Endothelial cell of umbilical vein (primary cell): ENCODE measurements around the gene KCNK13. TPM values are rescaled to one million over a fixed set of nuclear protein-coding genes. Genes with fewer than 3 reads are reported as not detected.
A peak's percentile ranks its signal among the peaks of the same experiment; 100 is the strongest.

Source experiments
- BruUV-seq: library from RNA; stranded (reverse); fragments of 400-500 nt; replicated peaks from 2 replicates; lab custom pipeline; 2021; lab: Mats Ljungman, UMichigan
- CTCF ChIA-PET: fragments of 300-600, 350-600 bp; sonication (Branson Sonifier 250); formaldehyde crosslinking; loops from one replicate; lab custom pipeline; 2021; ENCODE audit warnings: antibody characterized with exemption, inconsistent platforms; lab: Charles Lee
- POLR2A ChIA-PET: fragments of 300-600, 350-600 bp; sonication (Branson Sonifier 250); formaldehyde crosslinking; loops from one replicate; lab custom pipeline; 2021; ENCODE audit warnings: antibody characterized with exemption, inconsistent platforms; lab: Charles Lee
- DNase-seq: peaks from one replicate; pipeline ENCODE4 v3.0.0-alpha.2; 2011; ENCODE audit warnings: low read depth, low spot score
- FAIRE-seq: peaks from 2 replicates; lab custom pipeline; 2011; peaks lifted over from hg19 to GRCh38; lab: Jason Lieb, UNC
- H2AFZ ChIP-seq: 2 replicates; pipeline ENCODE4 v1.6.0; 2012; ENCODE audit warnings: low read depth, low read length, control low read depth, inconsistent platforms
- H3K27ac ChIP-seq: 2 replicates; pipeline ENCODE4 v1.5.1; 2011; ENCODE audit warnings: low read depth, mild to moderate bottlenecking, control low read depth, low read length, moderate library complexity; ENCODE audit not compliant: insufficient read depth
- H3K27me3 ChIP-seq, 2 experiments: 2 replicates each; pipeline versions ENCODE4 v1.6.0 to v1.6.1; 2011; ENCODE audit warnings: low read length in 2 of 2, mixed read lengths in 1 of 2; ENCODE audit not compliant: control insufficient read depth in 2 of 2, insufficient read depth in 2 of 2
- H3K36me3 ChIP-seq, 2 experiments: 2 replicates in 1 of 2; 3 replicates in 1 of 2; pipeline ENCODE4 v1.5.1; 2011; ENCODE audit warnings: low read length in 2 of 2, mild to moderate bottlenecking in 1 of 2, moderate library complexity in 1 of 2; ENCODE audit not compliant: control insufficient read depth in 2 of 2, insufficient read depth in 2 of 2; ENCODE audit errors: extremely low read depth in 1 of 2
- H3K4me1 ChIP-seq: 3 replicates; pipeline ENCODE4 v1.5.1; 2011; ENCODE audit warnings: mild to moderate bottlenecking, low read length; ENCODE audit not compliant: control insufficient read depth, insufficient read depth; ENCODE audit errors: extremely low read depth
- H3K4me2 ChIP-seq: 2 replicates; pipeline ENCODE4 v1.6.1; 2011; ENCODE audit warnings: low read length, control low read depth, mixed read lengths; ENCODE audit not compliant: insufficient read depth
- H3K4me3 ChIP-seq, 3 experiments: fragments of 200-600 bp in 1 of 3; sonication (generic), shearing (Covaris generic) in 1 of 3; replicated peaks in 1 of 3; 2 replicates each; pipeline ENCODE4 v1.5.1; 2011 to 2016; ENCODE audit warnings: control low read depth in 3 of 3, low read length in 3 of 3, mild to moderate bottlenecking in 2 of 3, inconsistent platforms in 1 of 3, low read depth in 1 of 3, moderate library complexity in 1 of 3; ENCODE audit not compliant: insufficient read depth in 1 of 3
- H3K79me2 ChIP-seq: 2 replicates; pipeline ENCODE4 v1.6.0; 2012; ENCODE audit warnings: low read length, inconsistent platforms; ENCODE audit not compliant: control insufficient read depth, insufficient read depth
- H3K9ac ChIP-seq: replicated peaks from 2 replicates; pipeline ENCODE3; 2011; ENCODE audit warnings: low read length, control low read depth; ENCODE audit not compliant: insufficient read depth; ENCODE audit errors: extremely low read depth
- H3K9me1 ChIP-seq: replicated peaks from 3 replicates; pipeline ENCODE4 v1.6.0; 2011; ENCODE audit warnings: mild to moderate bottlenecking, low read length; ENCODE audit not compliant: control insufficient read depth, insufficient read depth; ENCODE audit errors: extremely low read depth
- H3K9me3 ChIP-seq: replicated peaks from 2 replicates; pipeline ENCODE4 v1.5.1; 2012; ENCODE audit warnings: low read length, inconsistent platforms; ENCODE audit not compliant: control insufficient read depth, insufficient read depth
- H4K20me1 ChIP-seq: replicated peaks from 2 replicates; pipeline ENCODE3; 2011; ENCODE audit warnings: mild to moderate bottlenecking, low read length; ENCODE audit not compliant: control insufficient read depth, insufficient read depth; ENCODE audit errors: extremely low read depth
- GATA2 ChIP-seq: IDR thresholded peaks from 2 replicates; pipeline ENCODE4 v1.7.0; 2011; ENCODE audit warnings: low read depth, mild to moderate bottlenecking, moderate library complexity, mixed read lengths, low read length; ENCODE audit not compliant: insufficient read length, insufficient read depth
- JUN ChIP-seq: IDR thresholded peaks from 2 replicates; pipeline ENCODE4 v1.6.1; 2011; ENCODE audit warnings: borderline replicate concordance, low read depth; ENCODE audit not compliant: insufficient read length, insufficient read depth
- MAX ChIP-seq: IDR thresholded peaks from 2 replicates; pipeline ENCODE4 v1.6.1; 2011; ENCODE audit not compliant: insufficient read depth, insufficient read length
- POLR2AphosphoS5 ChIP-seq: IDR thresholded peaks from 2 replicates; pipeline ENCODE4 v1.6.1; 2012; ENCODE audit warnings: low read depth, mild to moderate bottlenecking, control low read depth, low read length, moderate library complexity; ENCODE audit not compliant: insufficient read depth
- dilution Hi-C: fragments of 300-500 bp; cut with MboI; formaldehyde crosslinking; loops from one replicate; pipeline ENCODE4 v1.15.0; 2019; ENCODE audit warnings: low sequenced_read_pairs; ENCODE audit not compliant: extremely low pct_ligation_motif_present
- intact Hi-C: fragments of 100-400 bp; cut with micrococcal nuclease; formaldehyde crosslinking; loops from one replicate; pipeline ENCODE4 v1.10.0; 2022
- polyA plus RNA-seq, 4 experiments: library from polyadenylated mRNA; depleted of rRNA in 3 of 4; stranded (reverse) in 3 of 4; unstranded in 1 of 4; fragments of >200 nt; gene quantifications; 2 replicates each; pipeline versions ENCODE4 v1.2.1 to v1.2.3, GENCODE V29; 2011 to 2012; ENCODE audit warnings: missing spikeins in 1 of 4
- total RNA-seq: library from RNA; stranded (reverse); gene quantifications from 2 replicates; pipeline ENCODE4 v1.2.3, GENCODE V29; 2021
- TF ChIP-seq, protein P1 (sequence below), 2 donors: IDR thresholded peaks; 1 replicate in 1 of 2; 2 replicates in 1 of 2; pipeline ENCODE4 v1.5.1; 2011; ENCODE audit warnings: low read length in 2 of 2, mild to moderate bottlenecking in 2 of 2, moderate library complexity in 2 of 2, control low read depth in 1 of 2, inconsistent platforms in 1 of 2, low read depth in 1 of 2; ENCODE audit not compliant: insufficient read depth in 1 of 2; ENCODE audit errors: extremely low read depth in 1 of 2

The KCNK13 gene
- total and polyA plus RNA-seq, 2 donors (not counting 3 experiments of a cell fraction or from before 2014, with no cell fraction given), result not detected

DNA sequence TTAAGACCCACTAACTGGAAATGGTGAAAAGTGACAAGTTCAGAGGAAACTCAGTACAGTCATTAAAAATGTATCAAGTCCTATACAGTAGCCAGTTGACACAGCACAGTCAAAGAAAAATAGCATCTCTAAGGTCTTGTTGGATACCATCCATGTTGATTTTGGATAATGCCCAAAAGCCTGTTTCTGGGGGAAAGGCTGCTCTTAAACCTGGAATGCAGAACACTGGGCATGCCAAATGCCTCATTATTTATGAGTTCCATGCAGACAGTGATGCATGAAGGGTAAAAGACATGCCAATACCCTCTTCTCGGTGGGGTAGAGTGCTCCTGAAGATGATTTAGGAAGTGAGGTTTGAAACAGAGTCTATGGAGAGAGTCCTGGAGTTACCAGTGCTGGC is 29.6 kb downstream of the KCNK13 start:
- H4K20me1 ChIP-seq, result no peaks in the 10 kb centered on the region
- no peak for TF ChIP-seq JUN
- TF ChIP-seq MAX, result no peak
- no peaks in the 10 kb centered on the region for H3K9me3 ChIP-seq
- H3K36me3 ChIP-seq, result no peaks in the 10 kb centered on the region
- dilution Hi-C loops (no loop called here), intact Hi-C loops (no loop called here)
- BruUV-seq, result no TSS peak
- H3K79me2 ChIP-seq, result no peaks in the 10 kb centered on the region
- POLR2A ChIA-PET, result no interaction called here
- no peak overlapping the region for H3K9ac ChIP-seq
- peak; percentile 12 for FAIRE-seq
- H3K27ac ChIP-seq, result no peak overlapping the region
- peak; percentile 72 for DNase-seq
- peaks cover 0 to 4% of the 10 kb centered on the region in 2 experiments for H3K27me3 ChIP-seq
- no peak overlapping the region for H3K4me3 ChIP-seq
- no peaks in the 10 kb centered on the region for H3K9me1 ChIP-seq
- H3K4me2 ChIP-seq, result no peak overlapping the region
- H3K4me1 ChIP-seq, result no peaks in the 10 kb centered on the region
- CTCF ChIA-PET, result interaction anchor here (1.7 kb wide), 1 partner anchor 144 kb away, joined by 6 read pairs; no protein-coding TSS in a partner anchor
- no peak overlapping the region for H2AFZ ChIP-seq

GRCh38 chr14:90093942-90094595 is 32.3 kb downstream of the KCNK13 start:
- CTCF ChIA-PET, result interaction anchor here (1.5 kb wide), 1 partner anchor 121 kb away, joined by 3 read pairs; no protein-coding TSS in a partner anchor
- no peak overlapping the region for H3K9ac ChIP-seq
- H4K20me1 ChIP-seq, result no peaks in the 10 kb centered on the region
- no peak overlapping the region for H2AFZ ChIP-seq
- H3K4me1 ChIP-seq, result no peaks in the 10 kb centered on the region
- DNase-seq (no peak), FAIRE-seq (no peak)
- no peak overlapping the region for H3K4me3 ChIP-seq
- no TSS peak for BruUV-seq
- H3K9me3 ChIP-seq, result no peaks in the 10 kb centered on the region
- peaks cover 0 to 3% of the 10 kb centered on the region in 2 experiments for H3K27me3 ChIP-seq
- TF ChIP-seq POLR2AphosphoS5 (no peak), GATA2 (no peak)
- TF ChIP-seq, protein P1, sequence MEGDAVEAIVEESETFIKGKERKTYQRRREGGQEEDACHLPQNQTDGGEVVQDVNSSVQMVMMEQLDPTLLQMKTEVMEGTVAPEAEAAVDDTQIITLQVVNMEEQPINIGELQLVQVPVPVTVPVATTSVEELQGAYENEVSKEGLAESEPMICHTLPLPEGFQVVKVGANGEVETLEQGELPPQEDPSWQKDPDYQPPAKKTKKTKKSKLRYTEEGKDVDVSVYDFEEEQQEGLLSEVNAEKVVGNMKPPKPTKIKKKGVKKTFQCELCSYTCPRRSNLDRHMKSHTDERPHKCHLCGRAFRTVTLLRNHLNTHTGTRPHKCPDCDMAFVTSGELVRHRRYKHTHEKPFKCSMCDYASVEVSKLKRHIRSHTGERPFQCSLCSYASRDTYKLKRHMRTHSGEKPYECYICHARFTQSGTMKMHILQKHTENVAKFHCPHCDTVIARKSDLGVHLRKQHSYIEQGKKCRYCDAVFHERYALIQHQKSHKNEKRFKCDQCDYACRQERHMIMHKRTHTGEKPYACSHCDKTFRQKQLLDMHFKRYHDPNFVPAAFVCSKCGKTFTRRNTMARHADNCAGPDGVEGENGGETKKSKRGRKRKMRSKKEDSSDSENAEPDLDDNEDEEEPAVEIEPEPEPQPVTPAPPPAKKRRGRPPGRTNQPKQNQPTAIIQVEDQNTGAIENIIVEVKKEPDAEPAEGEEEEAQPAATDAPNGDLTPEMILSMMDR (IDR thresholded peaks at IDR 0.05; ENCODE audit: extremely low read depth in 1 of 2, insufficient read depth in 1 of 2, low read depth in 1 of 2, low read length in 2 of 2), result no peak
- no peaks in the 10 kb centered on the region for H3K9me1 ChIP-seq
- no peak overlapping the region for H3K4me2 ChIP-seq
- no peak overlapping the region for H3K27ac ChIP-seq
- intact Hi-C loops (no loop called here), dilution Hi-C loops (no loop called here)
- H3K36me3 ChIP-seq, result no peaks in the 10 kb centered on the region
- no peaks in the 10 kb centered on the region for H3K79me2 ChIP-seq
- POLR2A ChIA-PET, result no interaction called here
